ENCODE results near the gene DOCK1.

The DOCK1 gene

DNA sequence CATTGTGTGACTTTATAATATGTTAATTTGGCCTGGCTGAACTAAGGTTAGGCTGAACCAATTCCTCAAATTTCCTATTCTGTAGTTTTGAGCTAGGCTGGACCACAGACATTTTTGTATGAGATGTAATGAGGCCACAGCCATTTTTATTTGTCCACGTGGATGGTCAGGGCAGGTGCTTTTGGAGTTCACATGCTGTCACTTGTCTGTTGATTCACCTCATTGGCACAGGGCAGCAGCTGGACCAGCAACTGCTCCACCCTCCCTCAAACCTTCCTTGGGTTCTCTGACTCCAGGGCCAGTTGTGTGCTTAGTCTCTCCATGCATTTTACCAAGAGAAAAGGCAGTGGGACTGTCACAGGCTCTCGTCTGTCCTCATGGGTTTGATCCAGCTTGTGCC, 567.7 kb downstream of the DOCK1 start:
- no peak for DNase-seq

DNA sequence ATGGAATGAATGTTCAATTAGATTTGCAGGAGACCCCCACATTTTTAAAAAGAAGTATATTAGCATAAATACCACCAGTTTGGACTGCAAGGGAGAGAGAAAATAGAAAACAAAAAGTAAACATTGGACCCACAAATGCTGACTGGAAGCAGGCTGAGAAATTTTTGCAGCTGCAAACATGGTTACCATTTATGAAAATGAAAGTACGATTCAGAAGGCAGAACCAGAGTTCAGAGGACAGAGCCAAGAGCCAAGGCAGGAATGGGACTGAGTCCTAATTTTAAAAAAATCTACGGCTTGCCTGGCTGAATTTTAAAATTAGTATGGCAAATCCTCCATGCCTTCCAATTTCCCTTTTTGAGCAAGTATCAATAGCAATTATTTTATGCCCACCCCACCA, 569.3 kb downstream of the DOCK1 start:
- no peak for DNase-seq

DNA sequence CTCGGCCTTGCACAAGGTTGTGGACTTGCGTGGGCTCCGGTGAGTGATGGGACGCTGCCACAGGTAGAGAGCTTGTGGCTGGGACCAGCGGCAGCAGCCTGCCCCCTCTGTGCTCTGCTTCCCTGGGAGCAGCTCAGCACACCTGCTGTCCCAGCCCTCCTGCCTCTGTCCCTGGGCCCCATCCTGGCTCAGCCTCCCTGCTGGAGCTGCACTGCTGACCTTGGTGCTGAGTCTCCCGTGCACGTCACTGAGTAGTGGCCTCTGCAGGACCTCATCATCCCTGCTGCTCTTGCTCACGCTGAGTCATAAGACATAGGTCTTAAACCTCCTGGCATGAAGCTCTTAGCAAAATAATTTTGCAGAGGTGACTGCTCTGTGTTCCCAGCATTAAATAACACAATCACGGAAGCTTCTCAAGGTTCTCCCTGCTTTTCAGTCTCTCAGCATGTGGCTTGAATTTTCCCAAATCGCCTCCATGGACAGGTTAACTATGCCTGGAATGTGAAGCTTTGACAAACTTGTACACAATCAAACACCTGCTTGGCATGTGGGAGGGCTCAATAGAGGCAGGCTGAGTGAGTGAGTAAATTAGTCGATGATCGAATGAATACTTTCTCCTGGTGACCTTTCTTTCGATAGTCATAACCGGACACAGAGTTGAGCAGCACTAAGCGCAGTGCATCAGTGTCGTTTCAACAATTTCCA, 580.1 kb downstream of the DOCK1 start:
- no peak for DNase-seq

DNA sequence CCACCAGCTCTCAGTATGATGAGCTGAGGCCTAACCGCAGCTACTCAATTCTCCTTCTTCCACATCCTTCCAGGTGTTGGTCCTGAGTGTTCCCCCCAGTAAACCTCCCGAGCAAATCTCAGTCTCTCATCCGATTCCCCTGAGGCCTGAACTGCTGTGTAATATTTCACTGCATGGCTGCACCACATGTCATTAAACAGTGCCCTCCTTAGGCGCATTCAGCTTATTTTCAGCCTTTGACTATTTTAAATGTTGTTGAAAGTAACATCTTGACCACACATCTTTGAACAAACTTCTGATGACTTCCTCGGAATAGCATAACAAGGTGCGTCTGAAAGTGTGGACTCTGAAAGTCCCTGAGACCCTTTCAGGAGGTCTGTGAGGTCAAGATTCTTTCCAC, 581.1 kb downstream of the DOCK1 start:
- DNase-seq: no peak

DNA sequence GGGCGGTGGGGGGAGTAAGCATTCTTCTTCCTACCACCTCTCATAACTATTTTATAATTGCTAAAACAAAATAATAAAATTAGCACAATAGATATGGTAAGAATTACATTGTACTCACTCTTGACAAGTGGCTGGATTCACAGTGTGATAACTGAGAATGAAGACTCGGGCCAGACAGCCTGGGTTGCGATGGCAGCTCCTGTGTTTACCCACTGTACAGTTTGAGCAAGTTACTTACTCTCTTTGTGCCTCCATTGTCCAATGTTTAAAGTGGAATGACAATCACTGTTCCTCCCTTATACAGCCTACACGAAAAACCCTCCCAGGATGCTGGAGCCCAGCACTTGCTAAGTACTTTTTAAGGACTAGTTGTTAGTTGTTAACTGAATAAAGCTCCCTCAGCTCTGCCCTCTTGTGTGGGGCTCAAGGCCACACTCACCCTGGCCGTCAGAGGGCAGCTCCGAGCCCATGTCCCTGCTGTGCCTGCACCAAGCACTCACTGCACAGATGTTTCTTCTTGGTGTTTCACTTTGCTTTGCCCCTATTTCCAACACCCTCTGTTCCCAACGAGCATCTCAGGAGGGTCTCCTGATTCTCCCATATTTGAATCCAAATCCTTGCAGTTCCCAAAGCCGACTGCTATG, 587.5 kb downstream of the DOCK1 start:
- no peak for DNase-seq

DNA sequence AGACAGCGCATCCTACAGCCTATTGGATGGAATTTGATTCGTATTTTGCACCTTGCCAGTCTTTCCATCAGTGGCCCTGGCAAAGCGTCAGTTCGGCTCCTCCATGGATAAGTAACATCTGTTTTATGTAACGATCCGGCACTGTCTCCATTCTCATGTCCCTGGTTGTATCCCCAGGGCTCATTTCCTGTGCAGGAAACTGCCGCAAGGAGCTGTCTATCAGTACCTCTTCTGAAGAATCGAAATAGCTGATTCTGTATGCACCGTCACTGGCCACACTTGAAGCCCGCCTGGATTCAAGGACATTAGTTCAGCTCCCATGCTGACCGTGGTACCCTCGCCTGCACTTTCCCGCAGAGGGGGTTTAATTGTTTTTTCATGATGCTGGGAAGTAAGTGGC, 590.8 kb downstream of the DOCK1 start:
- no peak for DNase-seq

DNA sequence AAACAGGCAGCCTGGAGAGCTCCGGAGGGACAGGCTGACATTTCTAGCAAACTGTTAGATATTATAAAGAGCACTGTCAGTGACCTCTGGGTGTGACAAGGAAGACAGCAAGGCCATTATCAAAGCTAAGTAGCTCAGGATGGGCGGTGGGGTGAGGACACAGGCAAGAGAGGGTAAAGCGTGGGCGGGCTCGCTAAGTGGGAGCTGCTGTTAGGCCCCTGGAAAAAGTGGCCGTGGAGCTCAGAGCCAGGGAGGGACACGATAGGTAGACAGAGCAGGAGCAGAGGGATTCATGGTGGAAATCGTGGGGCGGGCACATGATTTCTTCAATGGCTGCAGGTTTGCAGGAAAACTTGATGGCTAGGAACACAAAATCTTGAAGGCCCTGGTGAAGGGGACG, 592.5 kb downstream of the DOCK1 start:
- no peak for DNase-seq

DNA sequence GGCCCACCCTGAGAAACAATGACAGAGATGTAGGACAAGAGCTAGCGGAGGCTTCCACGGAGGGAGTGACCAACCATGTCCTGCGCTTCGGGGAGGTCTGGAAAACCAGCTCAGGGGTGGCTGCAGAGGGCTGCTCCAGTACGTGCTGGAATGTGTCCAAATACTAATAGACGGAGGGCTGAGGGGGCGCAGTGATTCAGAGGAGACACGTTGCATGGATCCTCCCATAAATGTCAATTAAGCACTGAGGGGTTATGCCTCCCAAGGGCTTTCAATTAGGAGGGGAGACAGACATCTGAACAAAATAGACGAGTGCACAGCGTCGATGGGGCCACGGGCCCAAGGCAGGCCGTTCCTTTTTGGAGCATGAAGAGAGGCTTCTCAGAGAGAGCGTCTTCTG, 592.9 kb downstream of the DOCK1 start:
- peak; percentile 43 for DNase-seq

DNA sequence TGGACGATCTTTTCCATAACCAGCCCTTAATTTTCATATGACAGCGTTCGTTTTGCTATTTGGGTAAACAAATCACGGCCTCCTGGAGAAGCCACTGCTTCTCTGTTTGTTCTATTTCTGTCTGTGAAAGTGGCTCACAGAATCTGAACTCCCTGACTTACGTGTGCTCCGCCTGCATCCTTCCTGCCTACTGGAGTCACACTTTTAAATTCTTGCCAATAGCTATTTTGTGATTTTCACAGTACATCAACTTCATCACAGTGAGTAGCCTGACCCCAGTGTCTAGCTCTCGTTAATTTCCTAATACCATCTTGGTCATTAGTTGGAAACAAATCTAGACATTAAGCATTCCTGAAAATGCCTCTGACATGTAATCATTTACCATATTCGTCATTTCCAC, 594.9 kb downstream of the DOCK1 start:
- no peak for DNase-seq

Measured in right kidney (tissue), 1 donor.